NCI-H187 (cell line): ENCODE data around the gene HOXD13.

Source experiments
- DNase-seq, 2 experiments: peaks; one replicate each; lab custom pipeline; 2025; lab: John Stamatoyannopoulos, UW

The HOXD13 gene

GRCh38 chr2:176132205-176133171, 40.0 kb downstream of the HOXD13 start:
- no peak for DNase-seq

- no peak for DNase-seq
Measured at GRCh38 chr2:176133389-176133788, 40.9 kb downstream of the HOXD13 start.

- DNase-seq, result no peak
Measured at GRCh38 chr2:176134035-176134434, 41.5 kb downstream of the HOXD13 start.

- DNase-seq, result no peak
Measured at GRCh38 chr2:176135035-176135440, 42.5 kb downstream of the HOXD13 start.

GRCh38 chr2:176136374-176137251, 44.1 kb downstream of the HOXD13 start:
- no peak for DNase-seq

- DNase-seq, result no peak
Measured at GRCh38 chr2:176137252-176137580, 44.7 kb downstream of the HOXD13 start.

GRCh38 chr2:176137906-176138305, 45.4 kb downstream of the HOXD13 start:
- DNase-seq, result no peak

GRCh38 chr2:176138526-176138922, 46.0 kb downstream of the HOXD13 start:
- no peak for DNase-seq

GRCh38 chr2:176138923-176139660, 46.6 kb downstream of the HOXD13 start:
- no peak for DNase-seq

GRCh38 chr2:176139661-176140512, 47.4 kb downstream of the HOXD13 start:
- no peak for DNase-seq

GRCh38 chr2:176140513-176141317, 48.2 kb downstream of the HOXD13 start:
- DNase-seq, result peak; percentile 45 to 74

- no peak for DNase-seq
Measured at GRCh38 chr2:176142281-176142680, 49.8 kb downstream of the HOXD13 start.
